ENCODE measurements around the gene MFAP4. TPM values are rescaled to one million over a fixed set of nuclear protein-coding genes. Genes with fewer than 3 reads are reported as not detected.

MFAP4 gene
- total RNA-seq, 1 experiment from 2014 or later, result 0.52 TPM

DNA sequence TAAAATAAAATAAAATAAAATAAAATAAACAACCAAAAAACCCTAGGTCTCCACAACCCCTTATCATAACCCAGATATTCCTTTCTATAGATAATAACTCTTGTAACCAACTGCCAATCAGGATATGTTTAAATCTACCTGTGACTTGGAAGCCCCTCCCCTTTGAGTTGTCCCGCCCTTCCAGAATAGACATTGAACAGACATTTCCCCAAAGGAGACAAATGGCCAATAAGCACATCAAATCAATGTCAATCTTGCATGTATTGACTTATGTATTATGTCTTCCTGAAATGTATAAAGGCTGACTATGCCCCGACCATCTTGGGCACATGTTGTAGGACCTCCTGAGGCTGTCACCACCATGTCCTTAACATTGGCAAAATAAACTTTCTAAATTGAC, 10.2 kb downstream of the MFAP4 start:
- intact Hi-C loops (cut with micrococcal nuclease), result loop anchor here (1.0 to 5.0 kb wide), 2 partner anchors 70 to 375 kb away; no protein-coding TSS in a partner anchor
- POLR2A ChIA-PET, result interaction anchor here (1.4 to 2.2 kb wide), 4 partner anchors 11 to 32 kb away, joined by 5 to 13 read pairs (median 10); partner anchors contain the start of gene B9D1
- no peak overlapping the region for H2AFZ ChIP-seq (ENCODE audit: low read depth, low read length, poor library complexity, severe bottlenecking)
- no peaks in the 10 kb centered on the region for H3K9me3 ChIP-seq (ENCODE audit: control insufficient read depth in 1 of 2, insufficient read depth in 1 of 2, low read depth in 1 of 2, low read length in 2 of 2)
- peaks cover 14 to 17% of the 10 kb centered on the region in 2 experiments; a peak in 3 of 4 replicates for H3K36me3 ChIP-seq (ENCODE audit: control insufficient read depth in 1 of 2, insufficient read depth in 2 of 2, low read length in 2 of 2)
- DNase-seq (ENCODE audit: low read depth, low spot score), result peak; percentile 33
- BruUV-seq (replicated peaks), result no TSS peak
- CTCF ChIA-PET, result interaction anchor here (1.7 to 2.3 kb wide), 3 partner anchors 15 to 390 kb away, joined by 10 to 41 read pairs (median 15); partner anchors contain the start of gene B9D1
- H4K20me1 ChIP-seq (ENCODE audit: insufficient read depth), result no peaks in the 10 kb centered on the region
- RAD21 ChIA-PET (ENCODE audit: low non-redundant PET in 1 of 2, low total read pairs in 2 of 2, uncharacterized antibody in 2 of 2, unreplicated experiment in 2 of 2), result interaction anchor here (1.7 kb wide), 2 partner anchors 14 to 70 kb away, joined by 7 to 12 read pairs; partner anchors contain the start of gene B9D1 (in 1 of the 2)
- H3K9me2 ChIP-seq (ENCODE audit: insufficient read depth), result no peaks in the 10 kb centered on the region
- no peak for ATAC-seq
- peak overlapping the region; percentile 67 to 94 for H3K4me3 ChIP-seq (replicated peaks in 1 of 2; ENCODE audit: low read depth in 1 of 2, low read length in 2 of 2)
- no peaks in the 10 kb centered on the region for H3K27me3 ChIP-seq (ENCODE audit: insufficient read depth, low read length)
- TF ChIP-seq ZNF274 (IDR thresholded peaks at IDR 0.05; ENCODE audit: low read depth, low read length) (no peak), FOSL1 (IDR thresholded peaks at IDR 0.05; ENCODE audit: low read depth) (no peak), SRF (IDR thresholded peaks at IDR 0.05; ENCODE audit: low read depth) (no peak), EZH2phosphoT487 (IDR thresholded peaks at IDR 0.05; ENCODE audit: borderline replicate concordance) (no peak), SIN3A (IDR thresholded peaks at IDR 0.05; ENCODE audit: low read depth) (no peak), SP1 (IDR thresholded peaks at IDR 0.05; ENCODE audit: low read depth) (peak; percentile 27; the same call in 1 of the 2 replicates), MAX (IDR thresholded peaks at IDR 0.05) (peak; percentile 30; the same call in 1 of the 2 replicates), YY1 (IDR thresholded peaks at IDR 0.05; ENCODE audit: extremely low read depth, insufficient replicate concordance, low read depth, low read length) (no peak), TCF7L2 (IDR thresholded peaks at IDR 0.05; ENCODE audit: borderline replicate concordance, extremely low read depth, insufficient read depth, insufficient read length) (no peak)
- TF ChIP-seq, protein P1, sequence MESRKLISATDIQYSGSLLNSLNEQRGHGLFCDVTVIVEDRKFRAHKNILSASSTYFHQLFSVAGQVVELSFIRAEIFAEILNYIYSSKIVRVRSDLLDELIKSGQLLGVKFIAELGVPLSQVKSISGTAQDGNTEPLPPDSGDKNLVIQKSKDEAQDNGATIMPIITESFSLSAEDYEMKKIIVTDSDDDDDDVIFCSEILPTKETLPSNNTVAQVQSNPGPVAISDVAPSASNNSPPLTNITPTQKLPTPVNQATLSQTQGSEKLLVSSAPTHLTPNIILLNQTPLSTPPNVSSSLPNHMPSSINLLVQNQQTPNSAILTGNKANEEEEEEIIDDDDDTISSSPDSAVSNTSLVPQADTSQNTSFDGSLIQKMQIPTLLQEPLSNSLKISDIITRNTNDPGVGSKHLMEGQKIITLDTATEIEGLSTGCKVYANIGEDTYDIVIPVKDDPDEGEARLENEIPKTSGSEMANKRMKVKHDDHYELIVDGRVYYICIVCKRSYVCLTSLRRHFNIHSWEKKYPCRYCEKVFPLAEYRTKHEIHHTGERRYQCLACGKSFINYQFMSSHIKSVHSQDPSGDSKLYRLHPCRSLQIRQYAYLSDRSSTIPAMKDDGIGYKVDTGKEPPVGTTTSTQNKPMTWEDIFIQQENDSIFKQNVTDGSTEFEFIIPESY (IDR thresholded peaks at IDR 0.05; ENCODE audit: extremely low read depth, insufficient replicate concordance, low read length), result no peak
- TF ChIP-seq, protein P2, sequence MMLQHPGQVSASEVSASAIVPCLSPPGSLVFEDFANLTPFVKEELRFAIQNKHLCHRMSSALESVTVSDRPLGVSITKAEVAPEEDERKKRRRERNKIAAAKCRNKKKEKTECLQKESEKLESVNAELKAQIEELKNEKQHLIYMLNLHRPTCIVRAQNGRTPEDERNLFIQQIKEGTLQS (IDR thresholded peaks at IDR 0.05), result no peak
- H3K27ac ChIP-seq (ENCODE audit: low read depth, low read length), result peak overlapping the region; percentile 84
- H3K9ac ChIP-seq (ENCODE audit: low read length), result peak overlapping the region; percentile 74
- peaks cover 9 to 18% of the 10 kb centered on the region in 2 experiments; a peak in 3 of 4 replicates for H3K4me1 ChIP-seq (ENCODE audit: control insufficient read depth in 1 of 2, insufficient read depth in 2 of 2, low read length in 2 of 2)
- H3K79me2 ChIP-seq (ENCODE audit: insufficient read depth, low read length), result peaks cover 7% of the 10 kb centered on the region
- peak overlapping the region; percentile 82 for H3K4me2 ChIP-seq (ENCODE audit: low read length)
